ENCODE measurements around the gene SMAD3. TPM values are rescaled to one million over a fixed set of nuclear protein-coding genes. Genes with fewer than 3 reads are reported as not detected.

SMAD3 gene
- total and polyA plus RNA-seq, 2 of the 8 experiments (the other 6 are each of a cell fraction or from before 2014, with no cell fraction given), result 10.1 to 12.4 TPM

DNA sequence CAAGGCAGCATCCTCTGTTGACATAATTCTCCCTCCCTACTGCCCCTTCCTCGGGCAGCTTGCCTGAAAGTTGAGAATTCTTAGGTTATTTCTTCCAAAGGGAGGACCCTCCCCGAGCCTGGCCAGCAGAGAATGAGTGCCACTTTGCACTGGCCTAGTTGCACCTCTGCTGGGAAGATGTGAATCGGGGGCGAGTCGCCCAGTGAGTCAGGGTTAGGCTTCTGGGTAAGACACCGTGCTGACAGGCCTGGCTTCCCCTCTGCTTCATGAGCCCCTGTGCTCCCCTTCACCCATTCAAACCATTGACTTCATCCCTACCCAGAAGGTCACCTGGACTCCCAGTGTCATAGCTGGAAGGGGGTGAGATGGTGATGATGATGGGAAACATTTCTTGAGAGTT, 106.8 kb downstream of the SMAD3 start (continued):
- TF ChIP-seq RBBP5 (IDR thresholded peaks at IDR 0.05; ENCODE audit: borderline replicate concordance, low read depth, low read length) (no peak), CTBP2 (IDR thresholded peaks at IDR 0.05; ENCODE audit: borderline replicate concordance, insufficient read depth, insufficient read length, low read length) (no peak), RFX5 (IDR thresholded peaks at IDR 0.05; ENCODE audit: borderline replicate concordance, low read depth, low read length) (no peak), SP2 (IDR thresholded peaks at IDR 0.05; ENCODE audit: low read length) (no peak), SUZ12 (IDR thresholded peaks at IDR 0.05; ENCODE audit: low read length) (no peak)

Data from H1 (cell line).